HG03439 (cell line): ENCODE measurements around the gene ABI1.

Experiments used
- ATAC-seq: cut with Tn5 transposase; IDR thresholded peaks from one replicate; pipeline ENCODE4 v1.9.1; 2021; ENCODE audit warnings: mild to moderate bottlenecking, moderate library complexity; ENCODE audit not compliant: unreplicated experiment

ABI1 gene

DNA sequence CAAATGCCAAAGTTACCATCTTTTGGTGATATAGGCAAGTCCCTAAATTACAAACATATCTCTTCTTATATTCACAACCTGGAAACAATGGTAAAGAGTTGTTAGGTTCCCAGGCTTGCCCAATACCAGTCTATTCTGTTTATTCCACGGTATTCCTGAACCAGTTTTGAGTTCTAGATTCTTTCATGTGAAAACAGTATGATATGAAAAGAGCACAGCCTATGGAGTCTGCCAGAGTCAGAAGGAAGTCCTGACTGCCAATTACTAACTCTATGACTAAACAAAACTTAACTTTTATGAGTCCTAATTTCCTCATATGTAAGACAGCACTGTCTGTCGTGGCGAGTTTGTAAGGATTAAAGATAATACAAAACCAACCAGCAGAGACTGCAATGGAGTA lies 5.6 kb downstream of the ABI1 start:
- ATAC-seq, result no peak

DNA sequence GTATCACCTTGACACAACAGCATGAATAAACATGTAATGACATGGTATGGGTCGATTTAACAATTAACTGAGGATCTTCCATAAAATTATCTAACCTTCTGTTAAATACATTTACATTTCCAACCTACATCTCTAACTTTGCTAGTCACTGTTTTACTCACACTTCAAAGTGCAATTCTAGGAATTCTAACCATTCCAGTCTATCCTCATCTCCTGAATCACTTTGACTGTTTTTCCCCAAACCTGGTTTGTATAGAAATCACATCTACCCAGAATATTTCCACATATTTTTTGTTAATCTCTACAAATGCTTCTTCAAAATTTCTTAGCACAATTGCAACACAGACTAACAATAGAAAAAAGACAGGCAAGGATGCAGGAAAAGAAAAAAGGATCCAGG lies 6.2 kb downstream of the ABI1 start:
- no peak for ATAC-seq

DNA sequence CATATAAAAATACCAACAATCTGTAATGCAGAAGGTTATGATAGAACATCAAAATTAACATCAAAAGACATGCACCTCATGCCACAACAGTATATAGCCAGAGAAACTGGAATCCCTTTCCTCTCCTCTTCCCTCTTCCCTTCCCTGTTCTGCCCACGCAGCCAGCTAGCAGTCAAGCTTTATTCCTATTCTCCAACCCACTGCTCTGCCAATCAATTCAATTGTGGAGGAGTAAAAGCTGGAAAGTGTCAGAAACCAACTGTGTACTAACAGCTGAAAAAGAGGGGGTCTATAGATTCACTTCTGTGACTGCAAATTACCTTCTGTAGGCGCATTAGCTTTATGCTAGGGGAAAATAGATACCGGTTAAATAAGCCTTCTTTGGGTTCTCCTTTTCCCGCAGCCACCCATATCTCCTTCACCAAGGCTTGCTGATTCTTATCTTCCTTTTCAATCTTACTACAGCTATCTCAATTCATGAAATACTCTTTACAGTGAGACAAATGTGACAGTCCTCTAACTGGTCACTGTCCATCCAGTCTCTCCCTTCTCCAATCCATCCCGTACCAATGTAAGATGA lies 16.3 kb downstream of the ABI1 start:
- no peak for ATAC-seq

DNA sequence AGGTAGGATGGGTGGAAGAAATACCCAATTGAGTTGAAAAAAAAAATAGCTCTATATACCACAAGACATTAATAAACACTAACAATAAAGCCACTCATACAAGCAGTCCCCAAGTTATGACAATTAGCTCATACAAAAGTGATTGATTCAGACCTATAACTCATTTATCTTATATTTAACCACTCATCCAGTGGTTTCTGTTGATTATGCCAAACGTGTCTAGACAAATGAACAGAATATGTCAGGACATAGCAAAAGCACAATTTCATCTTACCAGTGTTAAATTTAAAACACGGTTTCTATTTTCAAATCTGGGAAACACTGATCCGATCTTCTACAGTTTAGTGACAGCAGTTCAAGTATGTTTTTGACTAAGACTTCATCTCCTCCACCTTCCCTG lies 17.0 kb downstream of the ABI1 start:
- ATAC-seq, result no peak

DNA sequence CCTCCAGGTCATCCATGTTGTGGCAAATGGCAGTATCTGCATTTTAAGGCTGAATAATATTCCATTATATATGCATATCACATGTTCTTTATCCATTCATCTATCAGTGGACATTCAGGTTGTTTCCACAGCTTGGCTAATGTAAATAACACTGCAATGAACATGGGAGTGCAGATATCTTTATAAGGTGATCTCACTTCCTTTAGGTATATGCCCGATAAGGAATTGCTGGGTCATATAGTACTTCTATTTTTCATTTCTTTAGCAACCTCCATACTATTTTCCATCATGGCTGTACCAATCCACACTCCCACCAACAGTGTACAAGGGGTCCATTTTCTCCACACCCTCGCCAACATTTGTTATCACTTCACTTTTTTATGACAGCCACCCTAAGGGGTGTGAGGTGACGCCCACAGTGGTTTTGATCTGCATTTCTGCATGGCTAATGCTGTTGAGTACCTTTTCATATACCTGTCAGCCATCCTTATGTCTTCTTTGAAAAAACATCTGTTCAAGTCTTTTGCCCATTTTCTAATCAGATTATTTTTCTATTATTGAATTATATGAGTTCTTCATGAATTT lies 18.9 kb downstream of the ABI1 start:
- no peak for ATAC-seq

DNA sequence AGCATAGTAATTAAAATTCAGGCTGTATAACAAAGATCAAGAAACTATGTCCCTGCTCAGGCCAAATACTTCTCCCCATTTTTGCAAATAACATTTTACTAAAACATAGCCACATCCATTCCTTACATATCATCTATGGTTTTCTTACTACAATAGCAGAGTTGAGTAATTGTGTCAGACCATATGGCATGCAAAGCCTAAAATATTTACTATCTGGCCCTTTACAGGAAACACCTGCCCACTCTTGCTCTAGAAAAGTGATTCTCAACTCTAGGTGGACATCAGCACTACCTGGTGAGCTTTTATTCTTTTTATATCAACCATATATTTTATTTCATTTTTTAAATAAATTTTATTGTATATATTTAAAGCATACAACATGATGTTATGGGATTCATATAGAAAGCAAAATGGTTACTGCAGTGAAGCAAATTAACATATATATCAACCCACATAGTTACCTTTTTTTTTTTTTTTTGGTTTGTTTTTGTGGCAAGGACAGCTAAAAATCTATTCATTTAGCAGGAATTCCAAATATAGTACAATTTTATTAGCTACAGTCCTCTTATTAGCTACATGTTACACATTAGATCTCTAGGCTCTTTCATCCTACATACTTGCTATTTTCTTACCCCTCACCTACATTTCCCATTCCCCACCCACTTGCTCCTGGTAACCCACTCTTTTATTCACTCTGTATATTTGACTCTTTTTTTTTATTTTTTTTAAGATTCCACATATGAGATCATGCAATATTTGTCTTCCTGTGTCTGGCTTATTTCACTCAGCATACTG lies 19.6 kb downstream of the ABI1 start:
- ATAC-seq, result no peak

GRCh38 chr10:26839966-26840627 lies 20.7 kb downstream of the ABI1 start:
- ATAC-seq, result no peak

DNA sequence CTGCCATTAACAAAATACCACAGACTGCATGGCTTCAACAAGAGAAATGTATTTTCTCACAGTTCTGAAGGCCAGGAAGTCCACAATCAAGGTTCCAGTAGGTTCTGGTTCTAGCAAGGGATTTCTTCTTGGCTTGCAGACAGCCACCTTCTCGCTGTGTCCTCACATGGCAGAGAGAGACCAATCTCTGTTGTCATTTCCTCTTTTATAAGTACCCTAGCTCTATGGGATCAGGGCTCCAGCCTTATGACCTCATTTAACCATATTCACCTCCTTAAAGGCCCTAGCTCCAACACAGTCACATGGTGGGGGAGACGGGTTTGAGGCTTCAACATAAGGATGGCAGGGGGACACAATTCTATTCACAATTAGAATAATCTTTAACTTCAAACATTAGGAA lies 23.6 kb downstream of the ABI1 start:
- ATAC-seq, result no peak

- ATAC-seq, result no peak
Observed at GRCh38 chr10:26835025-26835424, 25.7 kb downstream of the ABI1 start.

DNA sequence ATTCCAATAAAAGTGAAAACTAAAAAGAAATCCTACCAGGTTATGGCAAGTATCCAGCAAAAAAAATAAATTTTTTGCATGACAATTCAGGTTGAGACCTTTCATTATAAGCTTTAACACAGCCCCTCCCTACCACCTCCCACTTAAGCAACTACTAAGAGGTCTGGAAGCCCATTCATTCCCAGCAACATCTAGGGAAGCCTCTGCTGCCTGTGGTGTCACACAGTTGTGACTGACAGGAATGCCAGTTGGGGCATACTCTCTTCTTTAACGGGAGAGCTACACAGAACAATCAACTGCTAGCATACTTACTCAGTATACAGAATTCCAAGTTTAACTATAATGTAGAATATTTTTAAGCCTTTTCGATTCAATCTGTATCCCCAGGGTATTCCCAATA lies 27.8 kb downstream of the ABI1 start:
- ATAC-seq, result no peak

DNA sequence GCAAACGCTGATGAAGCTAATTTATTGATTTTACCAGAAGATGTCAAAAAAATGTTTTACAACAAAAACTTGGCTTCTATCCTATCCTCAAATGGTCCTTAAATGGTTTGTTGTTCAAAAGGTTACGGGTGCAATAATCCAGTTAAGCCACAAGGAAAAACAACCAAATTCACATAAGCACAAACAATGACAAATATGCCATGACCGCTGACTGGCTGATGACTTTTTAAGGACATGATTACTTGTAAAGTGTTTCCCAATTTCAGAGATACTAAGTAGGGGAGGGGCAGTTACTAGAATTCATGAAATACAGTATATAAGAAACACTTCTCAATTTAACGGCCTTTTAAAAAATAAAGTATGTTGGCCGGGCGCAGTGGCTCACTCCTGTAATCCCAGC lies 28.8 kb downstream of the ABI1 start:
- no peak for ATAC-seq

GRCh38 chr10:26829810-26830515 lies 30.8 kb downstream of the ABI1 start:
- no peak for ATAC-seq

- no peak for ATAC-seq
Observed at GRCh38 chr10:26824015-26824690, 36.6 kb downstream of the ABI1 start.

- ATAC-seq, result no peak
Observed at GRCh38 chr10:26821699-26822570, 38.8 kb downstream of the ABI1 start.

GRCh38 chr10:26815500-26815899 lies 45.3 kb downstream of the ABI1 start:
- ATAC-seq, result no peak

- no peak for ATAC-seq
Observed at GRCh38 chr10:26810435-26811026, 50.2 kb downstream of the ABI1 start.

DNA sequence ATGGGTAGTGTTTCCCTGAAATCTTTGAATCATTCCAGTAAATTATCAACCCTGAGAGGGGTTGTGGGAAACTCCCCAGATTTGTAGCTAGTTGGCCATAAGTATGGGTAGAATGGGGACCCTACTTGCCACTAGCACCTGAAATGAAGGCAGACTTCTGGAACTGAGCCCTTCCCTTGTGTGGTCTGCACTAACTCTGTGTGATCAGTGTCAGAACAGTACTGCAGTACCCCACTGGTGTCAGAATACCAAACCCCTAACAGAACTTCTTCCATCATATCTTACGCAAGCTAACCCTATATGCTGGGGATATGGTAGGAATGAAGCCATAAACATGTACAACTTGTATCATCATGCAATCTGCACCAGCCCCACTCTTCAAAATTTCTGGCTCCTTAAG lies 50.8 kb downstream of the ABI1 start:
- no peak for ATAC-seq

DNA sequence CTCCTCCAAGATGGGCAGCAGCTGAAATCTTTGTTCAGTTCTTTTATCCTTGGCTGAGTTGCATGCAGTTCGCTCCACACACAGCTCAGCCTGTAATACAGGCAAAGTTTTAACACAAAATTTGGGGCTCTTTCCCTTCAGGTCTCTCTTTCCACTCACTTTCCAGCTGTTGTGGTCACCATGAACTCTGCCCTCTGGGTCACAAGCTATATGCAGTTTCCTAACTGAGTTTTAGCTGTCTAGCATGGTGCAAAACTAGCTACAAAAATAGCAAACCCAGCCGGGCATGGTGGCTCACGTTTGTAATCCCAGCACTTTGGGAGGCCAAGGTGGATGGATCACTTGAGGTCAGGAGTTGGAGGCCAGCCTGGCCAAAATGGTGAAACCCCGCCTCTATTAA lies 53.2 kb downstream of the ABI1 start:
- ATAC-seq, result no peak

DNA sequence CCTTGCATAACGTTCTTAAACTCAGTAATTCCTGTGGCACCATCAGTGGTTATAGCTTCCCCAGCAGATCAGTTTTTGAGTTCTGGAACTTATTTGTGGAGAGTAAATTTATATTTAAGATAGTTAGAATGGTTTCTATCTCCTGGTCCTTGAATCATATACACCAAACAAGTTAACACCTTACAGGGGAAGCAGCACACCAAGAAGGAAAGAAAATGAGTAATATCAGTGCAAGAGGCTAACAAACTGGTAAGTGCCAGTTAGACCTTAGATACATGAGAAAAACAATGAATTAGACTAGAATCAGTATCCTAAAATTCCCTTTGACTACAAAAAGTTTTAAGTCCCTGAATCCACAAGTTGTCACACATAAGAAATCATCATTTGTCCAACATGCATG lies 54.2 kb downstream of the ABI1 start:
- no peak for ATAC-seq
